Measurements from ENCODE around the gene SMAD5. TPM values are rescaled to one million over a fixed set of nuclear protein-coding genes. Genes with fewer than 3 reads are reported as not detected.

Gene SMAD5
- total and polyA plus RNA-seq, 5 donors from 2014 or later, result 3.5 to 12.0 (median 4.5) TPM

- Histone ChIP-seq H3K36me3 (ENCODE audit: control insufficient read depth, insufficient read depth, low read length) (no peaks in the 10 kb centered on the region), H3K27ac (ENCODE audit: insufficient read depth, low read length, poor library complexity, severe bottlenecking) (no peak overlapping the region), H3K9me3 (ENCODE audit: control insufficient read depth in 2 of 2, low read length in 2 of 2) (no peaks in the 10 kb centered on the region), H3K4me3 (ENCODE audit: low read depth, low read length) (no peak overlapping the region), H3K4me1 (ENCODE audit: control insufficient read depth, insufficient read depth, low read length, poor library complexity, severe bottlenecking) (no peaks in the 10 kb centered on the region), H3K27me3 (ENCODE audit: control insufficient read depth, insufficient read depth, low read length) (peaks cover 7% of the 10 kb centered on the region)
- no peak for ATAC-seq (ENCODE audit: low read depth in 2 of 2)
- H3K27me3 Mint-ChIP-seq, result peaks cover 21% of the 10 kb centered on the region
- no peaks in the 10 kb centered on the region for H3K4me1 Mint-ChIP-seq
- H3K9me3 Mint-ChIP-seq, result no peaks in the 10 kb centered on the region
- H3K36me3 Mint-ChIP-seq, result no peaks in the 10 kb centered on the region
- H3K27ac Mint-ChIP-seq, result no peak overlapping the region
- no peak for DNase-seq
- H3K4me3 Mint-ChIP-seq, result no peak overlapping the region
These were observed 37.6 kb upstream of the SMAD5 start for GRCh38 chr5:136094913-136095641.

- ATAC-seq (ENCODE audit: low read depth in 2 of 2), result no peak
- Mint-ChIP-seq H3K4me3 (no peak overlapping the region), H3K27me3 (peaks cover 29% of the 10 kb centered on the region), H3K36me3 (no peaks in the 10 kb centered on the region), H3K27ac (no peak overlapping the region), H3K4me1 (no peaks in the 10 kb centered on the region), H3K9me3 (no peaks in the 10 kb centered on the region)
- no peaks in the 10 kb centered on the region for H3K4me1 ChIP-seq (ENCODE audit: control insufficient read depth, insufficient read depth, low read length, poor library complexity, severe bottlenecking)
- no peak overlapping the region for H3K27ac ChIP-seq (ENCODE audit: insufficient read depth, low read length, poor library complexity, severe bottlenecking)
- no peaks in the 10 kb centered on the region for H3K9me3 ChIP-seq (ENCODE audit: control insufficient read depth in 2 of 2, low read length in 2 of 2)
- H3K4me3 ChIP-seq (ENCODE audit: low read depth, low read length), result no peak overlapping the region
- H3K36me3 ChIP-seq (ENCODE audit: control insufficient read depth, insufficient read depth, low read length), result no peaks in the 10 kb centered on the region
- DNase-seq, result no peak
- H3K27me3 ChIP-seq (ENCODE audit: control insufficient read depth, insufficient read depth, low read length), result peaks cover 5% of the 10 kb centered on the region
These were observed 34.5 kb upstream of the SMAD5 start for GRCh38 chr5:136098176-136098575.

- peaks cover 5% of the 10 kb centered on the region for H3K27me3 ChIP-seq (ENCODE audit: control insufficient read depth, insufficient read depth, low read length)
- no peak overlapping the region for H3K4me3 ChIP-seq (ENCODE audit: low read depth, low read length)
- Mint-ChIP-seq H3K4me3 (no peak overlapping the region), H3K36me3 (no peaks in the 10 kb centered on the region), H3K27me3 (peaks cover 27% of the 10 kb centered on the region), H3K9me3 (no peaks in the 10 kb centered on the region), H3K27ac (no peak overlapping the region), H3K4me1 (no peaks in the 10 kb centered on the region)
- H3K27ac ChIP-seq (ENCODE audit: insufficient read depth, low read length, poor library complexity, severe bottlenecking), result no peak overlapping the region
- H3K4me1 ChIP-seq (ENCODE audit: control insufficient read depth, insufficient read depth, low read length, poor library complexity, severe bottlenecking), result no peaks in the 10 kb centered on the region
- no peak for DNase-seq
- H3K36me3 ChIP-seq (ENCODE audit: control insufficient read depth, insufficient read depth, low read length), result no peaks in the 10 kb centered on the region
- ATAC-seq (ENCODE audit: low read depth in 2 of 2), result no peak
- no peaks in the 10 kb centered on the region for H3K9me3 ChIP-seq (ENCODE audit: control insufficient read depth in 2 of 2, low read length in 2 of 2)
These were observed 32.8 kb upstream of the SMAD5 start for GRCh38 chr5:136099870-136100269.

GRCh38 chr5:136101884-136102283 is 30.8 kb upstream of the SMAD5 start:
- Mint-ChIP-seq H3K27ac (no peak overlapping the region), H3K27me3 (peaks cover 27% of the 10 kb centered on the region), H3K4me1 (no peaks in the 10 kb centered on the region), H3K36me3 (no peaks in the 10 kb centered on the region), H3K9me3 (no peaks in the 10 kb centered on the region), H3K4me3 (no peak overlapping the region)
- no peak overlapping the region for H3K4me3 ChIP-seq (ENCODE audit: low read depth, low read length)
- no peaks in the 10 kb centered on the region for H3K4me1 ChIP-seq (ENCODE audit: control insufficient read depth, insufficient read depth, low read length, poor library complexity, severe bottlenecking)
- H3K9me3 ChIP-seq (ENCODE audit: control insufficient read depth in 2 of 2, low read length in 2 of 2), result no peaks in the 10 kb centered on the region
- DNase-seq, result no peak
- ATAC-seq (ENCODE audit: low read depth in 2 of 2), result no peak
- H3K36me3 ChIP-seq (ENCODE audit: control insufficient read depth, insufficient read depth, low read length), result no peaks in the 10 kb centered on the region
- H3K27me3 ChIP-seq (ENCODE audit: control insufficient read depth, insufficient read depth, low read length), result peaks cover 2% of the 10 kb centered on the region
- no peak overlapping the region for H3K27ac ChIP-seq (ENCODE audit: insufficient read depth, low read length, poor library complexity, severe bottlenecking)

- Histone ChIP-seq H3K36me3 (ENCODE audit: control insufficient read depth, insufficient read depth, low read length) (no peaks in the 10 kb centered on the region), H3K27me3 (ENCODE audit: control insufficient read depth, insufficient read depth, low read length) (peaks cover 1% of the 10 kb centered on the region), H3K4me1 (ENCODE audit: control insufficient read depth, insufficient read depth, low read length, poor library complexity, severe bottlenecking) (no peaks in the 10 kb centered on the region), H3K4me3 (ENCODE audit: low read depth, low read length) (no peak overlapping the region), H3K27ac (ENCODE audit: insufficient read depth, low read length, poor library complexity, severe bottlenecking) (no peak overlapping the region), H3K9me3 (ENCODE audit: control insufficient read depth in 2 of 2, low read length in 2 of 2) (no peaks in the 10 kb centered on the region)
- H3K9me3 Mint-ChIP-seq, result no peaks in the 10 kb centered on the region
- H3K36me3 Mint-ChIP-seq, result no peaks in the 10 kb centered on the region
- ATAC-seq (ENCODE audit: low read depth in 2 of 2) (no peak), DNase-seq (no peak)
- H3K27me3 Mint-ChIP-seq, result peaks cover 27% of the 10 kb centered on the region
- no peak overlapping the region for H3K4me3 Mint-ChIP-seq
- H3K27ac Mint-ChIP-seq, result no peak overlapping the region
- no peaks in the 10 kb centered on the region for H3K4me1 Mint-ChIP-seq
These were observed 29.5 kb upstream of the SMAD5 start for GRCh38 chr5:136103118-136103517.

- peaks cover 27% of the 10 kb centered on the region for H3K27me3 Mint-ChIP-seq
- no peaks in the 10 kb centered on the region for H3K36me3 Mint-ChIP-seq
- DNase-seq (no peak), ATAC-seq (ENCODE audit: low read depth in 2 of 2) (no peak)
- Histone ChIP-seq H3K4me1 (ENCODE audit: control insufficient read depth, insufficient read depth, low read length, poor library complexity, severe bottlenecking) (no peaks in the 10 kb centered on the region), H3K4me3 (ENCODE audit: low read depth, low read length) (no peak overlapping the region), H3K27ac (ENCODE audit: insufficient read depth, low read length, poor library complexity, severe bottlenecking) (no peak overlapping the region), H3K9me3 (ENCODE audit: control insufficient read depth in 2 of 2, low read length in 2 of 2) (no peaks in the 10 kb centered on the region), H3K36me3 (ENCODE audit: control insufficient read depth, insufficient read depth, low read length) (no peaks in the 10 kb centered on the region), H3K27me3 (ENCODE audit: control insufficient read depth, insufficient read depth, low read length) (no peaks in the 10 kb centered on the region)
- H3K4me3 Mint-ChIP-seq, result no peak overlapping the region
- H3K4me1 Mint-ChIP-seq, result no peaks in the 10 kb centered on the region
- H3K27ac Mint-ChIP-seq, result no peak overlapping the region
- no peaks in the 10 kb centered on the region for H3K9me3 Mint-ChIP-seq
These were observed 28.2 kb upstream of the SMAD5 start for GRCh38 chr5:136104306-136104965.

- ATAC-seq (ENCODE audit: low read depth in 2 of 2) (no peak), DNase-seq (no peak)
- Histone ChIP-seq H3K27me3 (ENCODE audit: control insufficient read depth, insufficient read depth, low read length) (no peaks in the 10 kb centered on the region), H3K9me3 (ENCODE audit: control insufficient read depth in 2 of 2, low read length in 2 of 2) (no peaks in the 10 kb centered on the region), H3K4me3 (ENCODE audit: low read depth, low read length) (no peak overlapping the region), H3K4me1 (ENCODE audit: control insufficient read depth, insufficient read depth, low read length, poor library complexity, severe bottlenecking) (no peaks in the 10 kb centered on the region), H3K27ac (ENCODE audit: insufficient read depth, low read length, poor library complexity, severe bottlenecking) (no peak overlapping the region), H3K36me3 (ENCODE audit: control insufficient read depth, insufficient read depth, low read length) (no peaks in the 10 kb centered on the region)
- H3K27ac Mint-ChIP-seq, result no peak overlapping the region
- no peak overlapping the region for H3K4me3 Mint-ChIP-seq
- H3K36me3 Mint-ChIP-seq, result no peaks in the 10 kb centered on the region
- H3K27me3 Mint-ChIP-seq, result peaks cover 17% of the 10 kb centered on the region
- H3K4me1 Mint-ChIP-seq, result no peaks in the 10 kb centered on the region
- H3K9me3 Mint-ChIP-seq, result no peaks in the 10 kb centered on the region
These were observed 26.2 kb upstream of the SMAD5 start for GRCh38 chr5:136106351-136107031.
